Bone marrow (tissue), 2 donors: ENCODE data around the gene PSAPL1.
"Not testable (repeated sequence)": the region's sequence is repeated elsewhere in the genome, so short reads cannot be mapped to it uniquely, and the experiment has no call there.

ENCODE experiments used
- DNase-seq, 2 donors: peaks; one replicate each; lab custom pipeline; 2025; lab: John Stamatoyannopoulos, UW

The PSAPL1 gene

DNA sequence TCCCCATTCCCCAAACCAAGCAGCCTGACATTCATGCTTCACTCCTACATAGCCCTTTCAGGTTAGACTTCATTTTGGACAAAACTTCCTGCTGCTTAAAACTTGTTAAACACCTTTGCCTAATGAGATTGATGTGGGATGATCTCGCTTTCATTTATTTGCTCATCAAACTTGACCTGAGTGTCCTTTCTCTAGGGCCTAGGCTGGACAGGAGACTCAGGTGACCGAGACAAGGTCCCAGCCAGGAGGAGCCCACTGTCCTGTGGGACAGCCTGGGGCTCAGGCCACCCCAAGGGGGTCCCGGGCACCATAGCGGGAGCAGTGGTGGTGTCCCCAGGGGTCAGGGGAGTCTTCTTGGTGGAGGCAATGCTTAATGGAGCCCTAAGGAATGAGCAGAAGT, 23.7 kb upstream of the PSAPL1 start:
- DNase-seq, result no peak

DNA sequence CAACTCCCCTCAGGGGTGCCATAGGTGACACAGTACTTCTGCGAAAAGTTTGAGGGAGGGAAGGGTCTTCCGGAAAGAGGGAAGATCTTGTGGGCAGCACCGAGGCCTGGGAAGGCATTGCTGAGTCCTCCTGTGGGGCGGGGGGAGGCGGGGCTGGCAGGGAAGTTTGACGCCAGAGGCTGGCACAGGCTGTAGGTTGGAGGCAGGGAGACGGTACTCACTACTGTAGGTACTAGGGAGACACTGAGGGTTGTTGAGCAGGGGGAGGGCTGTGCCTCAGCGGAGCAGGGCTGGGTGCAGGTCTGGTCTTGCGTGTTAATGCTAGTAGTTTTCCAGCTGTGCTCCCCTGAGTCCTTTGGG, 23.3 kb upstream of the PSAPL1 start:
- DNase-seq, result no peak

DNA sequence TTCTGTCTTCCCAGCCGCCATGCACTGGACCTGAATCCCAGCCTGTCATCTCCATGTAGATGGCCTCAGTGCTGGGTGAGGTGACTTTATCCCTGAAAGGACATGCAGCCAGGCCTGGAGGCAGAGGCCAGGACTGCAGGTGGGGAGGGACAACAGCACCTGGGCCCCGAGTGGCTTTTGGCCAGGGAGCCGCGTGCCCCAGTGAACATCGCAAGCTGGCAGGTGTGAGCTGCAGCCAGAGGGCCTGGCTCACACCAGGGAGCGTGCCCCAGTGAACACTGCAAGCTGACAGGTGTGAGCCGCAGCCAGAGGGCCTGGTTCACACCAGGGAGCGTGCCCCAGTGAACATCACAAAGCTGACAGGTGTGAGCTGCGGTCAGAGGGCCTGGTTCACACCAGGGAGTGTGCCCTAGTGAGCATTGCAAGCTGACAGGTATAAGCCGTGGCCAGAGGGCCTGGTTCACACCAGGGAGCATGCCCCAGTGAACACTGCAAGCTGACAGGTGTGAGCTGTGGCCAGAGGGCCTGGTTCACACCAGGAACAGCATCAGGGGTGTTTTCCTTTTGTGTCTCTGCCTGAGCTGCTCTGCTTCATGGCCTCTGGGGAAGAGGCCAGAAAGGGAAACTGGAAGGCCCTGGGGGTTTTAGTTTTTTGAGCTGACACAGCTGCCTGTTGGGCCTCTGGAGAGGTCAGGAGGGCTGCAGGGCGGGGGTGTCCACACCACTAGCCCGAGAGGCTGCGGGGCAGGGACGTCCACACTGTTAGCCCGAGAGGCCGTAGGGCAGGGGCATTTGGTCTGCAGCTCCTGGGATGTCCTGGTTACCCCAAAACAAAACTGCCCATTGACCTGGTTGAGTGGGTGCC, 22.7 kb upstream of the PSAPL1 start:
- no peak for DNase-seq

DNA sequence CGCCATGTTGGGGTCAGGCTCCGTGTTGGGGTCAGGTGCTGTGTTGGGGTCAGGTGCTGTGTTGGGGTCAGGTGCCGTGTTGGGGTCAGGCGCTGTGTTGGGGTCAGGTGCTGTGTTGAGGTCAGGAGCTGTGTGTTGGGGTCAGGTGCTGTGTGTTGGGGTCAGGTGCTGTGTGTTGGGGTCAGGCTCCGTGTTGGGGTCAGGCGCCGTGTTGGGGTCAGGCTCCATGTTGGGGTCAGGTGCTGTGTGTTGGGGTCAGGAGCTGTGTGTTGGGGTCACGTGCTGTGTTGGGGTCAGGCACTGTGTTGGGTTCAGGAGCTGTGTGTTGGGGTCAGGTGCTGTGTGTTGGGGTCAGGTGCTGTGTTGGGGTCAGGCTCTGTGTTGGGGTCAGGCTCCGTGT, 18.1 kb upstream of the PSAPL1 start:
- DNase-seq, result not testable (repeated sequence)

DNA sequence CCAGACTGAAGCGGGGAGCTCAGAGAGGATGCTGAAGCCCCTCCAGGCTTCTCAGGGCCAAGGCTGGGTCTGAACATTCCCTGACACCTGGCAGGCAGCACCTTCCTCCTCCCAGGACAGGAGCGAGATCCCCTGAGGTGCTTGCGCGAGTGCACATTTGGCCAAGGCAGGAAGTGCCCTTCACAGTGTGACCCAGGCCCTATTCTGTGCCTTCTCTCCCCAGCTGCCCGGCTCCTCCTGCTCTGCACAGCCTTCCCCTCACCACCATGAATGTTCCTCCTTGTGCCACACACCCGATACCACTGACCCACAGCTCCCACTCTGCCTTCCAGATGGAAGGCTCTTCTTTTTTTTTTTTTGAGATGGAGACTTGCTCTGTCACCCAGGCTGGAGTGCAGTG, 17.1 kb upstream of the PSAPL1 start:
- DNase-seq, result no peak

DNA sequence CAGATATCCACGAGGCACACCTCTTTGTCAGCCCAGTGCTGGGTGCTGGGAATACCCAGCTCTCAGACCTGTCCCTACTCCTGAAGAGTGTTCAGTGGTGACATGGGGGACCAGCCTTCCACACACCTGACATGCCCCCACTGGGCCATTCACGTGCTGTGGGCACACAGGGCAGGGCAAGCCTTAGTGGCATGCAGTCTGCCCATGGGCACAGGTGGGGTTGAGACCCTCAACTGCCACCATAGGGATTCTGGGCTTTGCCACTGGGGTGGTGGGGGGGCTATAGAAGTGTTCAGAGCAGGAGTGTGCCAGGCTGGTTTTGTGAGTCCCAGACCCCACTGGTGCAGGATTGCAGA, 16.7 kb upstream of the PSAPL1 start:
- no peak for DNase-seq

DNA sequence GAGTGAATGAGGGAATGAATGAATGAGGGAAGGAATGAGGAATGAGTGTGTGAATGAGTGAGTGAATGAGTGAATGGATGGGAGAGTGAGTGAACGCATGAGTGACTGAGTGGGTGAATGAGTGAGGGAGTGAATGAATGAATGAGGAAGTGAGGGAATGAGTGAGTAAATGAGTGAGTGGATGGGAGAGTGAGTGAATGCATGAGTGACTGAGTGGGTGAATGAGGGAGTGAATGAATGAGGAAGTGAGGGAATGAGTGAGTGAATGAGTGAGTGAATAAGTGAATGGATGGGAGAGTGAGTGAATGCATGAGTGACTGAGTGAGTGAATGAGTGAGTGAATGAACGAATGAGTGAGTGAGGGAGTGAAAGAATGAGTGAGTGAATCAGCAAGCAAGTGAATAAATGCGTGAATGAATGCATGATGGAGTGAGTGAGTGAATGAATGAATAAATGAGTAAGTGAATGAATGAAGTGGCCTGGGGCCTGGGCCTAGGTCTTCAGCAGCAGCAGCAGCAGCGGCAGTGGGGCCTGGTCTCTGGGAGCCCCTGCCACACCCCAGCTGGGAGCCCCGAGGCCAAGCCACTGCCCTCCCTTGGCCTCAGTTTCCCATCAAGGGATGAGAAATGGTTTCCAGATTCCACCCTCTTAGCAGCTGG, 16.2 kb upstream of the PSAPL1 start:
- no peak for DNase-seq

DNA sequence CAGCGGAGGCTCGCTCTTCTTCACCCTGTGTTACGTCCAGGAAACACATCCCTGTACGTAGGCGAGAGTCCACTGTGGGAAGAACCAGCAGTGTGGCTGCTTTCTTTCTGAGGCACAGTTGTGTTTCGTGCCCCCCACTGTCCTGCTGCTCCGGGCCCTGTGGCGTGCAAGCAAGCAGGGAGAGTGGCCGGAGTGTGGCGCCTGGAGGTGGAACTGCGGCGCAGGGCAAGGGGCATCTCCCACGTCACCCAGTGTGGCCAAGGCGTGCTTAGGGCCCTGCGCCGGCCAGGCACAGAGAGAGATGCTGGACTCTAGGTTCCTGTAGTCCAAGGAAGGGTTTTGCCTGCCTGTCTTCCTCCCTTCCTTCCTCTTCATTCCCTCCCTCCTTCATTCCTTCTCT, 13.3 kb upstream of the PSAPL1 start:
- no peak for DNase-seq

DNA sequence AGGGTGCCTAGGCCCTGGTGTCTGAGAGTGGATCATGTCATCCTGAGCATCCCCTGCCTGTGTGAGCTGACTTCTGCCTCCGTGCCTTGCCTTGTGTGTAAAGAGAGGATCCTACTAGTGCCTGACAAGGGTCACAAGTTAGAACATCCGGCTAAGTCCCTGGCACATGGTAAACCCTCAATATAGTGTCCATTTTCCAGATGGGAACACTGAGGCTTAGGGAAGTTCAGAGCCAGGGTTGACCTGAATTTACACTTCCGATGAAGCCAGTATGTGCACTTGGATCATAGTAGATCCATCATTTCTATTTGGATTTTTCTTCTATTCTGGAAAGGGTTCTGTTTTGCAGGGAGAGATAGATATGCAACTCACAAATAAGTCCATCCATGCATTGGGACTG, 12.5 kb upstream of the PSAPL1 start:
- no peak for DNase-seq

DNA sequence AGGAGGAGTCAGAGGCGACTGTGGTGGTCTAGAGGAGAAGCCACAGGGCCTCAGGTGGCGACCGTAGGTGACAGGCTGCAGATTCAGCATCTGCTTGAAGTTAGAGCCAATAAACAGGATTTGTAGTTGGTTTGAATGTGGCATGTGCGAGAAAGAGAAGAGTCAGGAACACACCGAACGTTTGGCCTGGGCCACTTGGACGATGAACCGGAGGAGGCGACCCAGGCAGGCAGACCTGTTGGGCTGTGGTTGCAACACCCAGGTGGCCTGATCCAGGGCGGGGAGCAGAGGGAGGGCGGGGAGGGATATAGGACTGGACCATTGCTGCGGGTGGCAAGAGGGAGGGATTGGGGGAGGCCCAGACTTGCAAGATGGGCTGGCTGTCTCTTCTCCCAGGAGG, 10.0 kb upstream of the PSAPL1 start:
- DNase-seq, result no peak

DNA sequence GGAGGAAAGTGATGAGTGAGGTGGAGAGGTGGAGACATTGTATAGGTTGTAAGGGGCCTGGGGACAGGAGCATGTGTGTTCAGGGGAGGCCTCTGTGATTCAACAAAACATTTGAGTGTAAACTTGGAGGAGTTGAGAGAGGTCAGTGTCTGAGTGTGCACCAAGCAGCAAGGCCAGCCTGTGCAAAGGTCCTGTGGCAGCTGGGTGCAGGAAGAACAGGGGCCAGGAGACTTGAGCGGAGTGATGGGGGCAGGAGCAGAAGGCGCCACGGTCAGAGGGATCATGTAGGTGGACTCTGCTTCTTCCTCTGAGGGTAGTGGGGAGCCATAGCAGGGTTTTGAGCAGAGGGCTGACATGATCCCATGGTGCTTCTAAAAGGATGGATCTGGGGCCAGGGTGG, 9.6 kb upstream of the PSAPL1 start:
- no peak for DNase-seq

DNA sequence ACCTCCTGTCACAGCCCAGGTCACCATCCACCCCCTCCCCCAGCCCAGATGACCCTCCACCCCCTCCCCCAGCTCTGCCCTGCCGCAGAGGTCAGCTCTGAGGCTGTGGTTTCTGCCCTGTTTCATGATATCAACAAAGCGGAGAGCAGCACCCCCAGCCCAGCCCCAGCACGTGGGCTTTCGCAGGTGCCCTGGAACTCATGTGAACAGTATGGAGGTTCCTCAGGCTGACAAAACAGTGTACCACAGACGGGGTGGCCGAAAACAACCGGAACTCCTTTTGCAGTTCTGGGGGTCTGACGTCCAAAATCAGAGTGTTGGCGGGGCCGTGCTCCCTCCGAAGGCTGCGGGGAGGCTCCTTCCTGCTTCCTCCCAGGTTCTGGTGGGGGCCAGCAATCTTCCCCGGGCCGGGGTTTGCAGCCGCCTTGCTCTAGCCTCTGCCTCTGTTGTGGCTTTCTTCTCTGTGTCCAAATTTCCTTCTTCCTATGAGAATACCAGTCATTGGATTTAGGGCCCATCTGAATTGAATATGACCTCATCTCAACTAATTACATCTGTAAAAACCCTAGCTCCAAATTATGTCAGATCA, 7.9 kb upstream of the PSAPL1 start:
- DNase-seq, result no peak

DNA sequence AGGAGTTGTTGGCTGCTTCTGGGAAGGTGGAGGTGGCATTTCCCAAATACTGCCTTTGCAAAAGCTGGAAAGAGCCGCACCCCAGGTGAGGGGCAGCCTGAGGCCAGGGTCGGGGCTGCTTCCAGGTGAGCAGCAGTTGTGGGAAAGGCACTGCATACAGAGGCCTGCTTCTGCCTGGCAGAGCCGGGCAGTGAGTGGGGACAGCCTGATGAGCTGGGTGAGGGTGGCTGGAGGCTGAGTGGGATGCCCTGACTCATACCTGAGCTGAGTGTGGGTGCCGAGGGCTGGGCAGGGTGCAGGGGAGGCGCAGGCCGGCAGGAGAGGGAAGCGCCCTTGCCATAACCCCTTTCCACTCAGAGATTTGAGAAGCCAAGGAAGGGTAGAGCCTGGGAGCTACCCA, 6.5 kb upstream of the PSAPL1 start:
- DNase-seq, result no peak

DNA sequence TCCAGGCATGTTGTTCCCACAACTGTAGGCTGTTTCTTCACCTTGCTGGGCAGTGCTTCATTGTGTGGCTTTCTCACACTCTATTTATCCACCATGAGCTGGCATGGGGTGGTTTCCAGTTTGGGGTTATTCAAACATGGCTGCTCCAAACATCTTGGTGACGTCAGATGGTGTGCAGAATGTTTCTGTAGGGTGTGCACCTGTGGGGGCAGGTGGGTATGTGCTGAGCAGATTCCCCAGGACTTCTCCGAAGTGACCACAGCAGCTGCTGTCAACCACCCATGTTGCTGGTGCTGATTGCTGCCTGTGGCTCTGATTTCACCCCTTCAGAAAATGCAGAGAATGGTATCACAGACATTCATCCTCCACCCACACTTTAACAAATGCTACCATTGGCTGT, 5.0 kb upstream of the PSAPL1 start:
- DNase-seq, result no peak

DNA sequence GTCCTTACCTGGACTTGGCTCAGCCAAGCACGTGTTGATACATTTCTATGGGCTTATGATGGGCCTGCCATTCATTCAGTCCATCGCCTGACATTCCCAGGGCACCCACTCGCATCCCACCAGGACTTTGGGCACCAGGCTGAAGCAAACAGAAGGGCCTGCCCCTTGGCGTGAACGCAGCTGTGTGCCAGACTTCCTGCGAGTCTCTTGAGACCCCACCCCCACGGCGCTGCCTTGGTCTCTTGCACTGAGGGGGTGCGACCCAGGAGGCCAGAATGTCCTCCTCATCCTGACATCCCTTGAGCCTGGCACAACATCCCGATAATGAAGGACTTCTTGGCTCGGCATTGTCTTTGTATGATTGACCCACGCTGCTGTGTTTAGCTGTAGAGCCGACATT, 1.5 kb upstream of the PSAPL1 start:
- no peak for DNase-seq

DNA sequence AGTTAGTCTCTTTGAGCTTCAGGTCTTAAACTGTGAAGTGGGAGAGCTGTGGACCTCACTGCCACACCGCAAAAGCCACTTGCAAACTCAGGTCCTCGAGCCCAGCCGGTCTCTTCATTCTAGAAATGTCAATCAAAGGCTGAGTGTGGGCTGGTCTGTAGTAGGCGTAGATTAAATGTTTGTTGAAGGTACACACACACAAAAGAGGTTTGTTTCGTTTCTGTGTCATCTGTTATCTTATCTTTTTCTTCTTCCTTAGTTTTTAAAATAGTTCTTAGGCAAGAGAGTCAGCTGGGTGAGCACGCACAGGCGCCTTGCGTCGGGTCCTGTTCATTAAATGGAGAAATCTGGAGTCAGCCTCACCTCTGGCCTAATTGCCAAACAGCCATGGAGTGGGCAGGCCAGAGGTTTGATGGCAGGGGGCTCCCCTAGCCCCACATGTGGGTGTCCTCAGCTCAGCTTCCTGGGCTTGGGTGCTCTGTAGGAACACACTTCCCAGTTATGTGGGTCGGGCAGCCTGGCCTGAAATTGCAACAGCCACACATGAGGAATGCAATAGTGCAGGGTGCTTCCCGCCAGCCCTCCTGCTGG, 836 bp upstream of the PSAPL1 start:
- no peak for DNase-seq

DNA sequence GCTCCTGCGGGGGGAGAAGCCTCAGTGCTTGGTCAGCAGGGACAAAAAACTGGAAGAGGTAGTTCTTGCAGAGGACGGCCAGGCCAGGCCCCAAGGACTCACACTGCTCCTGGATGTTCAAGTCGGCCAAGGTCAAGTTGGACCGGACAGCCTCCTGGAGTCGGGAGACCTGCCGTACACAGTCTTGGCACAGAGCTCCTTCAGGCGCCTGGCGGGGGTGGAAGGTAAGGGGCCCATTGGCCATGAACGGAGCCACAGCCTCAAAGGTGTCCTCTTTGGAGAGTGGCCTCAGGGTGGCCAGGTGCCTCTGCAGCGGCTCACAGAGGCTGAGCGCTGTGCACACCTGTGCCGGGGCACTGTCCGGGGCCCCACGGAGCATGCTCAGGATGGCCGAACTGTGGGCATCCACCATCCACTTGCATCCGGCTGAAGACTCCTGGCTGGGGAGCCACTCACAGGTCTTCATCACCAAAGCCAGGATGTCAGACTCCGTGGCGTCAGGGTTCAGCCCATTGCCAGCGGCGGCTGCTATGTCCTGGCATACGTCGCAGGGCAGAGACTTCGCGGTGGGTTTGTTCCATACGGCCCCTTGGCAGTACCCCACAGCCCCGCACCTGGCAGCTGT, 477 bp downstream of the PSAPL1 start:
- no peak for DNase-seq

DNA sequence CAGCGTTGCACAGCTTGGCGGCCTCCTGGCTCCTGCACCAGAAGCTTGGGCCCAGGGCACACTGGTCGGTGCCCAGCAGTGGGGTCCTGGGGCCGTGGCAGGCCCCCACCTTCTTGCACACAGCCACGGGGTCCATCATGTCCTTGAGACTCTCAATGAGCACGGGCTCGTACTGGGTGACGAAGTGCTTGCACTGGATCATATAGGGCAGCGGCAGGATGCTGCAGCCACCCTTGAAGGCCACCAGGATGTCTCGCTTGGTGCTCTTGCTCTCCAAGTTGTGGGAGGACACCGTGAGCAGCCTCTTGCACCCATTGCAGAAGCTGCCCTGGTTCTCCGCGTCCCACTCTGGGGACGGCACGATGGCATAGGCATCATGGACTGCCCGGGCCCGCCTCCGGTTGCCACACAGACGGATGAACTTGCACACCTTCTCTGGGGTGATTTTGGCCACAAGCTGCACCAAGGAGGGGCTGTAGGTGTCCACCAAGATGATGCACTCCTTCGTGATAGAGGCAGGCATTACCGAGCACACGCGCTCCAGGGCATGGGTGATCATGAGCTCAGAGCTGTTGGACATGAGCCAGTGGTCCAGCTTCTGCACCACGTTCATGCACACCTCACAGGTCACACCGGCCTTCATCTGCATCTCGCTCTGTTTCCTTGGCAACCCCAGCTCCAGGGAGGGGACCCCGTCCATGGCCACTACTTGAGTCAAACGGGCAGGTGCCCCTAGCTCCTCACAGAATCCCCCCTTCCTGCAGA, 1.2 kb downstream of the PSAPL1 start:
- DNase-seq, result no peak

DNA sequence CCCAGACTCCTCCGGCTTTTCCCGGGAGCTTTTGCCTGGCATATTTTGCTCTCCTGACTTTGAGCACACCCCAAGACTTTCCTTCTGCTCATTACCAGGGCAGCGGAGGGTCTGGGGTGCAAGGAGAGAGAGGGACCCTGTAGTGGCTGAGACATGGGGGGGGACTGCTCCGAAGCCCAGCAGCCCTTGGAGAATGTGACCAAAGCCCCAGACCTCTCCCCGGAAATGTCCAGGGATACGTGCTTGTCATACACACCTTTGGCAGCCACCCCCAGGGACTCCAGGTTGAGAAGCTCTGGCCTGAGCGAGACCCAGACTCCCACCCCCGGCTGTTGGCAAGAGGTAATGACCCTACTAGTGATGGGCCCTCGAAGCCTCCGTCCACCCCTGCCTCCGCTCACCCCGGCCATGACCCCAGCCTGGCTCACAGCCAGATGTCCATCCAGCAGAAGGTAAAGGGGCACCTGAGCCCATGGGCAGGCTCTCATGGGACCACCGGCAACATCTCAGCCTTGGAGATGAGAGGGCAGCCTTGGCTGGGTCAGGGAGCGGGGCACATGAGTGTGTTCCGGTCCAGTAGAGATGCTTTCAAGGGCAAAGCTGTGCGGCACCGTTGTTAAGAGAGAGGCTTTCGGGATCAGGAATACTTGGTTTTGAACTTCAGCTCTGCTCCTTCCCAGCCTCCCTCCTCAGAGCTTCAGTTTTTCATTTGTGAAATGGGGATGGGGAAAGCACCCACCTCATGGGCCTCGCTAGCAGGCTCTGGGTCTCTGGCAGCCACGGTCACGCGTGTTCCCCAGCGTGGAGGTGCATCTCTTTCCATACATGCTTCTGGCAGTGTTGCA, 2.0 kb downstream of the PSAPL1 start:
- DNase-seq, result no peak

DNA sequence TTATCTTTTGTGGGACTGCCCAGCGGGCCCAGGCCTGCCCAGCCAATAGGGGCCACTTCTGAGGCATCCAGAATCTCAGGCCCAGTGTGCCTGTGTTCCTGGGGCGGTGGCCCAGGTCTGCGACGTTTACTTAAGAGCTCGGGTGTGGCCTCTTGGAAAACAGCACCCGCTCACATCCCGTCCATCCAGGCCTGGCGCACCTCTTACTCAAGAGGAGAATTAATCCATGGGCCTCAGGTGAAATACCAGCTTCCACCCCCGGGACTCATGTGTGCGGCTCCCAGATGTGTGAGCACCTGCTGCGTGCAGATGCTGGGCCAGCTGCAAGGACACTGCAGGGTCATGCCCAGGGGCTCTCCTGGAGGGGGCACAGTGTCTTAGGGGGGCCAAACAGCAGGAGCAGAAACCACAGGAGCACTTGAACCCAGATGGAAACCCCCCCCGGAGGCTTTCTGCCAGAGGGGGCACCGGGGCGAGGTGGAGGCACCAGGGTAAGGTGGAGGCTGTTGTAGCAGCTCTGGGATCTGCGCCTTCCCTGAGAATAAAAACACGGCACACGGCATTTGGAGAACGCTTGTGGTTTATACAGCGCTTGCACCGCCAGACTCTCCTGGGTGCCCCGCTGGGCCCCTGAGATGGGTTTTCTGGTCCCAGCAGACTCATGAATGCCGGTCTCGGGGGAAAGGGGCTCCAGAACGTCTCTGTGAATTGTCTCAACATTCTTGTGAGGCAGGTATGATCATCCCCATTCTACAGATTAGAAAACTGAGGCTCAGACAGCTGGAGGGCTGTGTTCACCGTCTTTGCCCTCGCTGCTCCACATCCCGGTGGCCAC, 2.8 kb downstream of the PSAPL1 start:
- no peak for DNase-seq
